ACC112 (cell line): ENCODE data around the gene ATE1.
"Not testable (repeated sequence)": the region's sequence is repeated elsewhere in the genome, so short reads cannot be mapped to it uniquely, and the experiment has no call there.

Experiments
- H2AFZ ChIP-seq: fragments of 200-600 bp; sonication (generic); one replicate; pipeline ENCODE4 v1.6.0; 2017; ENCODE audit warnings: antibody characterized with exemption, low read length; ENCODE audit not compliant: unreplicated experiment
- H3K27ac ChIP-seq: fragments of 200-600 bp; sonication (generic); 2 replicates; pipeline ENCODE4 v1.5.1; 2014; ENCODE audit warnings: low read depth, mild to moderate bottlenecking, antibody characterized with exemption, low read length, moderate library complexity
- H3K27me3 ChIP-seq: fragments of 200-600 bp; sonication (generic); 2 replicates; pipeline ENCODE4 v1.6.1; 2014; ENCODE audit warnings: mild to moderate bottlenecking, antibody characterized with exemption, low read length, moderate library complexity, mixed read lengths; ENCODE audit not compliant: insufficient read depth
- H3K36me3 ChIP-seq: fragments of 200-600 bp; sonication (generic); 2 replicates; pipeline ENCODE4 v1.6.1; 2016; ENCODE audit warnings: mild to moderate bottlenecking, antibody characterized with exemption, low read length, moderate library complexity, mixed read lengths; ENCODE audit not compliant: insufficient read depth
- H3K4me1 ChIP-seq: fragments of 200-600 bp; sonication (generic); one replicate; pipeline ENCODE4 v1.6.1; 2016; ENCODE audit warnings: low read length, mixed read lengths; ENCODE audit not compliant: insufficient read depth, unreplicated experiment, control insufficient read depth
- H3K4me3 ChIP-seq: fragments of 200-600 bp; sonication (generic); 2 replicates; pipeline ENCODE4 v1.5.1; 2014; ENCODE audit warnings: mild to moderate bottlenecking, low read depth, low read length
- H3K79me2 ChIP-seq: fragments of 200-600 bp; sonication (generic); one replicate; pipeline ENCODE4 v1.6.0; 2016; ENCODE audit warnings: low read length; ENCODE audit not compliant: control insufficient read depth, unreplicated experiment, insufficient read depth

ATE1 gene

GRCh38 chr10:121708728-121709674, 218.8 kb downstream of the ATE1 start:
- H3K27ac ChIP-seq = no peak overlapping the region
- H3K4me1 ChIP-seq = peaks cover 10% of the 10 kb centered on the region
- no peak overlapping the region for H3K4me3 ChIP-seq
- H3K36me3 ChIP-seq = no peaks in the 10 kb centered on the region
- no peak overlapping the region for H2AFZ ChIP-seq
- no peaks in the 10 kb centered on the region for H3K79me2 ChIP-seq
- no peaks in the 10 kb centered on the region for H3K27me3 ChIP-seq

GRCh38 chr10:121702351-121703320, 225.2 kb downstream of the ATE1 start:
- H3K27me3 ChIP-seq = no peaks in the 10 kb centered on the region
- peaks cover 8% of the 10 kb centered on the region for H3K4me1 ChIP-seq
- H3K79me2 ChIP-seq = no peaks in the 10 kb centered on the region
- H3K36me3 ChIP-seq = no peaks in the 10 kb centered on the region
- no peak overlapping the region for H3K4me3 ChIP-seq
- no peak overlapping the region for H2AFZ ChIP-seq
- no peak overlapping the region; the same call in 1 of the 2 replicates for H3K27ac ChIP-seq

- Histone ChIP-seq H3K4me1 (peaks cover 8% of the 10 kb centered on the region), H3K4me3 (no peak overlapping the region), H3K79me2 (no peaks in the 10 kb centered on the region), H3K27ac (no peak overlapping the region), H3K27me3 (peaks cover 12% of the 10 kb centered on the region), H2AFZ (no peak overlapping the region), H3K36me3 (no peaks in the 10 kb centered on the region)
Measured at GRCh38 chr10:121700416-121700815, 227.4 kb downstream of the ATE1 start.

- not testable (repeated sequence) for H3K79me2 ChIP-seq, H3K36me3 ChIP-seq, H2AFZ ChIP-seq, H3K4me3 ChIP-seq, H3K27ac ChIP-seq, H3K4me1 ChIP-seq
- peaks cover 18% of the 10 kb centered on the region for H3K27me3 ChIP-seq
Measured at GRCh38 chr10:121699703-121700102, 228.1 kb downstream of the ATE1 start.

GRCh38 chr10:121698902-121699301, 228.9 kb downstream of the ATE1 start:
- no peaks in the 10 kb centered on the region for H3K79me2 ChIP-seq
- H2AFZ ChIP-seq = no peak overlapping the region
- no peak overlapping the region for H3K27ac ChIP-seq
- peaks cover 26% of the 10 kb centered on the region for H3K27me3 ChIP-seq
- no peak overlapping the region for H3K4me3 ChIP-seq
- no peaks in the 10 kb centered on the region for H3K36me3 ChIP-seq
- peaks cover 8% of the 10 kb centered on the region for H3K4me1 ChIP-seq

GRCh38 chr10:121698336-121698735, 229.5 kb downstream of the ATE1 start:
- no peaks in the 10 kb centered on the region for H3K79me2 ChIP-seq
- H3K27ac ChIP-seq = no peak overlapping the region
- no peaks in the 10 kb centered on the region for H3K36me3 ChIP-seq
- peaks cover 29% of the 10 kb centered on the region for H3K27me3 ChIP-seq
- H2AFZ ChIP-seq = no peak overlapping the region
- H3K4me1 ChIP-seq = peaks cover 8% of the 10 kb centered on the region
- no peak overlapping the region for H3K4me3 ChIP-seq

- no peak overlapping the region for H3K27ac ChIP-seq
Measured at GRCh38 chr10:121696854-121697253, 231.0 kb downstream of the ATE1 start.

GRCh38 chr10:121695731-121696464, 231.9 kb downstream of the ATE1 start:
- no peaks in the 10 kb centered on the region for H3K4me1 ChIP-seq
- no peaks in the 10 kb centered on the region for H3K36me3 ChIP-seq
- H3K79me2 ChIP-seq = no peaks in the 10 kb centered on the region
- H3K27ac ChIP-seq = no peak overlapping the region
- no peak overlapping the region for H3K4me3 ChIP-seq
- H2AFZ ChIP-seq = no peak overlapping the region
- H3K27me3 ChIP-seq = peaks cover 41% of the 10 kb centered on the region

More at GRCh38 chr10:121696854-121697253, 231.0 kb downstream of the ATE1 start:
- Histone ChIP-seq H3K36me3 (no peaks in the 10 kb centered on the region), H2AFZ (no peak overlapping the region), H3K79me2 (no peaks in the 10 kb centered on the region), H3K4me3 (no peak overlapping the region), H3K4me1 (no peaks in the 10 kb centered on the region), H3K27me3 (peaks cover 34% of the 10 kb centered on the region)

GRCh38 chr10:121694966-121695643, 232.7 kb downstream of the ATE1 start:
- Histone ChIP-seq H3K36me3 (no peaks in the 10 kb centered on the region), H2AFZ (no peak overlapping the region), H3K4me1 (no peaks in the 10 kb centered on the region), H3K4me3 (no peak overlapping the region), H3K79me2 (no peaks in the 10 kb centered on the region), H3K27me3 (peaks cover 49% of the 10 kb centered on the region), H3K27ac (no peak overlapping the region)
